ENCODE measurements around the gene CACNA2D2.

- no peak for TF ChIP-seq CTCF (conservative IDR thresholded peaks at IDR 0.05)
- no peak for TF ChIP-seq EZH2 (IDR thresholded peaks at IDR 0.05; ENCODE audit: low read depth)
Measured at GRCh38 chr3:50410185-50410584, 93.2 kb downstream of the CACNA2D2 start.

Measured in PC-9 (cell line).